Measurements from ENCODE around the gene CD274. TPM values are rescaled to one million over a fixed set of nuclear protein-coding genes. Genes with fewer than 3 reads are reported as not detected.

Gene CD274
- total RNA-seq, 3 donors from 2014 or later, result 2.6 to 5.4 (median 3.4) TPM

DNA sequence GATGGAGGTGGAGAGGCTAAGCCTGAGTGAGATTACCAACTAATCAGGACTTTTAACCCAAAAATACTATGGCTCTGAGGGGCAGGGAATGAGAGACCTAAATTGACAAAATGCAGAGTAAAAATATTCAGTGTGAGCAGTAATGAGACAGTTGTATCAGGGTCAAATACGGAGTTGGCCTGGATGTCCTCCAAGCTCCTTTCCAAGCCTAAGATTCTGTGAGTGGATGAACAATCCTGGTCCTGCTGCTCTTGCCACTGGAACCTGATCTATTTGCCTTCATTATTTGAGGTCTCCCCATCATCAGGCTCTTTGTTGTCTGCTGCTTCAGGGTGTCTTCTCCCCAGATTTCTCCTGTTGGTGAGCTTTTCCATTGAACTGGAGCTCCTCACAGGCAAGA lies 61.1 kb downstream of the CD274 start:
- DNase-seq, result no peak
- intact Hi-C loops (cut with DNase I, micrococcal nuclease), result no loop called here
- Histone ChIP-seq H3K4me1 (ENCODE audit: low read depth) (no peaks in the 10 kb centered on the region), H3K36me3 (ENCODE audit: low read depth) (no peaks in the 10 kb centered on the region), H3K9me3 (no peaks in the 10 kb centered on the region), H3K4me3 (no peak overlapping the region)
- ATAC-seq, result no peak
- TF ChIP-seq, protein P1, sequence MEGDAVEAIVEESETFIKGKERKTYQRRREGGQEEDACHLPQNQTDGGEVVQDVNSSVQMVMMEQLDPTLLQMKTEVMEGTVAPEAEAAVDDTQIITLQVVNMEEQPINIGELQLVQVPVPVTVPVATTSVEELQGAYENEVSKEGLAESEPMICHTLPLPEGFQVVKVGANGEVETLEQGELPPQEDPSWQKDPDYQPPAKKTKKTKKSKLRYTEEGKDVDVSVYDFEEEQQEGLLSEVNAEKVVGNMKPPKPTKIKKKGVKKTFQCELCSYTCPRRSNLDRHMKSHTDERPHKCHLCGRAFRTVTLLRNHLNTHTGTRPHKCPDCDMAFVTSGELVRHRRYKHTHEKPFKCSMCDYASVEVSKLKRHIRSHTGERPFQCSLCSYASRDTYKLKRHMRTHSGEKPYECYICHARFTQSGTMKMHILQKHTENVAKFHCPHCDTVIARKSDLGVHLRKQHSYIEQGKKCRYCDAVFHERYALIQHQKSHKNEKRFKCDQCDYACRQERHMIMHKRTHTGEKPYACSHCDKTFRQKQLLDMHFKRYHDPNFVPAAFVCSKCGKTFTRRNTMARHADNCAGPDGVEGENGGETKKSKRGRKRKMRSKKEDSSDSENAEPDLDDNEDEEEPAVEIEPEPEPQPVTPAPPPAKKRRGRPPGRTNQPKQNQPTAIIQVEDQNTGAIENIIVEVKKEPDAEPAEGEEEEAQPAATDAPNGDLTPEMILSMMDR (IDR thresholded peaks at IDR 0.05), result no peak

DNA sequence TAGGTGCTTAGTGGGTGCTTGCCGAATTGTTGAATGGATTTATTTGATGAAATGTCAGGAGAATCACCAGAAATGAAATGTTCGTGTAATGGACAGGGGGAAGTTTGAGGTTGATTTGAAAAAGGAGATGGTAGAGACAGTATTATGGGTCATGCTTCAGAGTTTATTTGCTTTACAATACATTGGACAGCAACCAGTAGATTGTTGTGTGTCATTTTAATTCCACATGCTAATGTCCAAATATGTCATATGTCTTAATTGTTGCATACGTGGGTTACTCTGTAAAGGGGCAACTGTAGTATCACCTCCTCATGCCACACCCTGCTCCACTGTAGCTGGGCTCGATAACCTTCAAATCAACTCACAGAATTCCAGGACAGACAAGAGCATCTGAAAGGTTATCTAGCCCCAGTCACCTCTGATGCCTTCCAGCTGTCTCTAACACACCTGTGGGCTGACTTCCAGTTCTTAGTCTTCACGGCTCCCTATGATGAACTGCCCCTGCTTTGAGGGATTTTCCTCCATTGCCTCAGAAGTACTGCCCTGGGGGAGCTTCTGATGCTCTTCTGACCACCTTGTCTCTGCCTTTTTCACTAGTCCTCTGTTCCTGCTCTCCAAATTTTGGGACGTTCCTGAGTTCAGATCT lies 61.7 kb downstream of the CD274 start:
- intact Hi-C loops (cut with DNase I, micrococcal nuclease), result no loop called here
- no peak for DNase-seq

DNA sequence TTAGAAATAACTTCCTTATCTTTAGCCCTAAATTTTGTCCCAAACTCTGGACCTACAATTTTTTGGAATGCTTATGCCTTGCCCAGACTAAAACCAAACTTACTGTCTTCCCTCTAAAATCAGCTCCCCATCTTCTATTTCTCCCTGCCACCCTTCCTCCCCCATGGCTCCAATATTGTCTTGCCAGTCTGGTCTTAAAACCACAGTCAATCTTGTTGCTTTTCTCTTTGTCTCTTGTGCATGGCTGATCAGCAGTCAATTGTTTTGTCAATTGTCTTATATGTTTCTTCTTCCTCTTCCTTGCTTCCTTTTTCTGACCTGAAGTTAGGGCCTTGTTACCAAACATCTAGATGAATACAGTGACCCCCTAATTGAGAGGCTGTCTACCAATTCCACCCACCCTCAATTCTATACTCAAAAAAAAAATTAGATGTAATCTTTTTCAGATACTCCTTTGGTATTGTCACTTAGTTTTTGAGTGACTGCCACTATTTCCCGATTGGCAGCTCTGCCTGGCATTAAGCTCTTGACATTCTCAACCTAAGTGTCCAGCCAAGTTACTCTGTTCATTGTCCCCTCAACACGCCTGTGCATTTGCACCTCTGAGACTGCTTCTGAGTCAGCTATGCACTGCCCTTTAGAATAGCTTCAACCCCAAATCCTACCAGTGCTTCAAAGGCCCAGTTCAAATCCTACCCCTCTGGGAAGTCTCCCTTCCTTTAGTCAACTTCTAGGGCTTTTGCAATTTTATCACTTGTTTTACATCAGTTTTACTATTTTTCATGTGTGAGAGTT lies 62.5 kb downstream of the CD274 start:
- no peaks in the 10 kb centered on the region for H3K36me3 ChIP-seq (ENCODE audit: low read depth)
- ATAC-seq (no peak), DNase-seq (no peak)
- no peak overlapping the region for H3K4me3 ChIP-seq
- TF ChIP-seq, protein P1 (IDR thresholded peaks at IDR 0.05), result no peak
- intact Hi-C loops (cut with DNase I, micrococcal nuclease), result no loop called here
- H3K9me3 ChIP-seq, result no peaks in the 10 kb centered on the region
- no peaks in the 10 kb centered on the region for H3K4me1 ChIP-seq (ENCODE audit: low read depth)

More for the DNA sequence above, 61.7 kb downstream of the CD274 start:
- TF ChIP-seq, protein P1 (IDR thresholded peaks at IDR 0.05), result no peak
- Histone ChIP-seq H3K4me3 (no peak overlapping the region), H3K4me1 (ENCODE audit: low read depth) (no peaks in the 10 kb centered on the region), H3K36me3 (ENCODE audit: low read depth) (no peaks in the 10 kb centered on the region), H3K9me3 (no peaks in the 10 kb centered on the region)
- no peak for ATAC-seq

DNA sequence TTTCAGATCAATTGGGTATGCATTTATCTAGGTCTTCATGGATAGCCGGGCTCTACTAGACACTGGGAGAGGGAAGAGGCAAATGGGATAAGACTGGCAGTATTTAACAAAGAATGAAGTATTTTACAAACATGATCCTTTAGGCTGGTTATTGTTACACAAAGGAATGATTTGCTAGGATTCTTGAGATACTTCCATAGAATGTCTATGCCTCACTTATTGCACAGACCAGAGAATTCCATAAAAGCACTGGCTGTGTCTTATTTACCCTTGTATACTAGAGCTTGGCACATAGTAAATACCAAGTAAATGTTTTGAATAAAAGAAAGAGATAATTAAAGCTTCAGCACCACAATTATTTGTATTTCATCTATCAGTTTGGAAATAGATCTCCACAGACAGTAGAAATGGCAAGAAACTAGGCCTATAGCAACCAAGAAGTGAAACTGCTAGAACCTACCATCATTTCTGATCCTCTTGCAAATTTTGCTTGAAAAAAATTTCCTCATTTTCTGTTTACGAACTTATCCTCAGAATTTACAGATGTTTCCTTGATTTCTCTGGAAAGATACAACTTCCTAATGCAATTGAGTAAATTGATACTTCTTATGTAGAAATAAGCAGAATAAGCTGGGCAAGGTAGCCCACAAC lies 63.7 kb downstream of the CD274 start:
- intact Hi-C loops (cut with DNase I, micrococcal nuclease), result no loop called here
- Histone ChIP-seq H3K9me3 (no peaks in the 10 kb centered on the region), H3K4me3 (no peak overlapping the region), H3K36me3 (ENCODE audit: low read depth) (no peaks in the 10 kb centered on the region), H3K4me1 (ENCODE audit: low read depth) (no peaks in the 10 kb centered on the region)
- DNase-seq, result no peak
- no peak for ATAC-seq
- TF ChIP-seq, protein P1 (IDR thresholded peaks at IDR 0.05), result no peak

DNA sequence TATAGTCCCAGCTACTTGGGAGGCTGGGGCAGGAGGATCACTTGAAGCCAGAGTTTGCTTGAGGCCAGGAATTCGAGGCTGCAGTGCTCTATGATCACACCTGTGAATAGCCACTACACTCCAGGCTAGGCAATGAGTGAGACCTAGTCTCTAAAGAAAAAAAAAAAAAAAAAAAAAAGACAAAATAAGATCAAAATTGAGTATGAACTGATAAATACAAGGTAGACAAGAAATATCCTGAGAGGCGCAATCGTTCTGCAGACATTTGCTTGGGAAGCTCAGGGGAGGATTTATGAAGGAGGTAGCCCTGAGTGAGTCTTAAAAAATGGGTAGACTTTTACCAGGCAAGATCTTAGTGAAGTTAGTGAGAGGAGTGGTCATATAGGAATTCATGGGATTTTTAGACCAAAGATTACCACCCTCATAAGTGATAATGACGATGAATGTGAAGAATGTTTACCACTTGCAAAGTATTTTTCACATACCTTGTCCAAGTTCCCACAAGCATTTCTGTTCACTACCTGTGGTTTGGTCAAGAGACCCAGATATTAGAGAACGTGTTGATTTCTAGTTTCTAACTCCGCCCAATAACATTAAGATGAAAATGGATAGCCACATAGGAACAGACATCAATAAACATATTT lies 64.4 kb downstream of the CD274 start:
- no peak for ATAC-seq
- DNase-seq, result no peak
- TF ChIP-seq, protein P1 (IDR thresholded peaks at IDR 0.05), result no peak
- H3K4me3 ChIP-seq, result no peak overlapping the region
- H3K4me1 ChIP-seq (ENCODE audit: low read depth), result no peaks in the 10 kb centered on the region
- H3K36me3 ChIP-seq (ENCODE audit: low read depth), result no peaks in the 10 kb centered on the region
- intact Hi-C loops (cut with DNase I, micrococcal nuclease), result no loop called here
- no peaks in the 10 kb centered on the region for H3K9me3 ChIP-seq
